ENCODE measurements around the gene KARS1. TPM values are rescaled to one million over a fixed set of nuclear protein-coding genes. Genes with fewer than 3 reads are reported as not detected.

KARS1 gene
- 260 and 263 TPM in 2 replicates for total RNA-seq (2014; rRNA removed; shearing (Covaris generic))

DNA sequence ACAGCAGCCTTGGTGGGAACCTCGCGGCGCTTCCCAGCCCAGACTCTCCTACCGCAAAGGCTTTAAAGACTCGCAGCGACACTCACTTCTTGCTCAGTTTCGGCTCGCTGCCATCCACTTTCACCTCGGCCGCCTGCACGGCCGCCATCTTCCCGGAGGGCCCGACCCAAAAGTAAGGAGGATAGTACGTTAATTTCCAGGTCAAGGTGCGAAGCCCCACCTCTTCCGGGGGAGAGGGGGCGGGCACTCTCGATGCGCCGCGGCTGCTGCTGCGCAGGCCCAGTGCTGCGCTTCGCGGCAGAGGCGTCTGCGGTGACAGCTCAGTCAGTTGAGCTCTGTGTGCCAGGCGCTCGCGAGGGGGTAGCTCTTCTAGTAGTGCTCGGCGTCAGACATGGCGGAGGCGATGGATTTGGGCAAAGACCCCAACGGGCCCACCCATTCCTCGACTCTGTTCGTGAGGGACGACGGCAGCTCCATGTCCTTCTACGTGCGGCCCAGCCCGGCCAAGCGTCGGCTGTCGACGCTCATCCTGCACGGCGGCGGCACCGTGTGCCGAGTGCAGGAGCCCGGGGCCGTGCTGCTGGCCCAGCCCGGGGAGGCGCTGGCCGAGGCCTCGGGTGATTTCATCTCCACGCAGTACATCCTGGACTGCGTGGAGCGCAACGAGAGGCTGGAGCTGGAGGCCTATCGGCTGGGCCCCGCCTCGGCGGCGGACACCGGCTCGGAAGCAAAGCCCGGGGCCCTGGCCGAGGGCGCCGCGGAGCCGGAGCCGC is at the start of gene KARS1, which contains the start of gene TERF2IP:
TSS of gene KARS1 (minus strand) at position 174 of the 773 bp plus-strand sequence. CDS start at position 148, 26 bp downstream.
TSS of gene TERF2IP (plus strand) at position 282 of the 773 bp plus-strand sequence. CDS start at position 392, 110 bp downstream.
- Histone ChIP-seq H3K27me3 (ENCODE audit: control insufficient read depth, insufficient read depth, low read length) (no peaks in the 10 kb centered on the region), H3K4me3 (ENCODE audit: insufficient read depth, low read depth, low read length) (peak within 1 kb of the TSS; percentile 96), H3K36me3 (replicated peaks; ENCODE audit: control insufficient read depth, insufficient read depth, low read length) (peaks cover 4% of the 10 kb centered on the region)
- DNase-seq = peak; percentile 97

DNA sequence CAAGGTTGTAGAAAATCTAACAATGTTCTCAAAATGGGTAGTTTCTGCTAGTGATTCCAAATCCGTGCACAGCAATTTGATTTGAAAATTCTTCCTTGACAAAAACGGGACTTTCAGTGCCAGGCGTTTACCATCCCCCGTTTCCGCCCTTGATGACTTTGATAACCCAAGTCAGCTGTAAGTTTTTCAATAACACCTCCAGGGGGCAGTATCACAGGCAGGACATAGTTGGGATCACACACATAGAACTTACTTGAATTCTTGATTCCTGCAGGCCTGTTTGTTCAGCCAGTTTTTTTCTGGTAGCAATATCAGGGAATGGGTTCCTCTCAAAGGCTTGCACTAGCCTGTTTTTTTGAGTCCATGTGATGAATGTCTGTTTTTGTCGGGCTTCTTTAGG is 48.2 kb upstream of the KARS1 start:
- Histone ChIP-seq H3K27me3 (ENCODE audit: control insufficient read depth, insufficient read depth, low read length) (no peaks in the 10 kb centered on the region), H3K4me3 (ENCODE audit: insufficient read depth, low read depth, low read length) (no peak overlapping the region), H3K36me3 (replicated peaks; ENCODE audit: control insufficient read depth, insufficient read depth, low read length) (no peaks in the 10 kb centered on the region)
- peak; percentile 54 for DNase-seq

DNA sequence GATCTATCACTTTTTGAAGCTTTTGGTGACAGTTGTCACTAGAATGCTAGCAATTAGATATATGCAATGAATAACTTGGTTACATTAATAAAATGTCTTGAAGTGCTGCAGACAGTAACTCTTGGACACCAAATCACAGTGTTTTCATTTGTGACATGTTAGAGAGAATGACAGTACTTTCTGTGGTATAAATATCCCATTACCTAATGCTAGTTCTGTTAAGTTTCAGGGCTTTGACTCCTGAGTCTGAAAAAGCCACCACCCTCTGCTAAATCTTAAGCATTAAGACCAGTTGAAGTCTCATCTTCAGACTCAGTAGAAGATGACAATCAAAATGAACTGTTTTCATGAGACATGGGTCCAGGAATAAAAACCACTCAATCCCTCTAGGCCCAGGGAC is 39.9 kb upstream of the KARS1 start:
- DNase-seq = no peak
- Histone ChIP-seq H3K4me3 (ENCODE audit: insufficient read depth, low read depth, low read length) (no peak overlapping the region), H3K27me3 (ENCODE audit: control insufficient read depth, insufficient read depth, low read length) (no peaks in the 10 kb centered on the region)

DNA sequence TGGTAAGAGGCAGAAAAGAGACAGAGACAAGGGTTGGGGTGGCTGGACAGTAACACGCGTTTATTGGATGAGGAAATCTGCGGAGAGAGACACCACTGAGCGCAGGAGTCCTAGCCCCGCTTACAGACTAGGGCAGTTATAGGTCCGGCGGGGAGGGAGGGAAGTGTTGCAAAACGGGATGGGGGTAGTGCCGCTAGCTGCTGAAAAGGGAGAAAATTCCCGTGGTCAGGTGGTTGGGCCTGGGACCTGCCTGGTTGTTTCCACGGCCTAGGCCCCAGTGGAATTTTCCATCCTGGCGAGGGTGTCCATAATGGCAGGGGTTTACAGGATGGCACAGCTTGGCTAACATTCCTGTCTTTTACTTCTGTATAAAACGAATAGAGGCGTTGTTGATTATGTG is 34.8 kb upstream of the KARS1 start:
- no peak for DNase-seq

More for the DNA sequence above, 39.9 kb upstream of the KARS1 start:
- H3K36me3 ChIP-seq (replicated peaks; ENCODE audit: control insufficient read depth, insufficient read depth, low read length) = no peaks in the 10 kb centered on the region

DNA sequence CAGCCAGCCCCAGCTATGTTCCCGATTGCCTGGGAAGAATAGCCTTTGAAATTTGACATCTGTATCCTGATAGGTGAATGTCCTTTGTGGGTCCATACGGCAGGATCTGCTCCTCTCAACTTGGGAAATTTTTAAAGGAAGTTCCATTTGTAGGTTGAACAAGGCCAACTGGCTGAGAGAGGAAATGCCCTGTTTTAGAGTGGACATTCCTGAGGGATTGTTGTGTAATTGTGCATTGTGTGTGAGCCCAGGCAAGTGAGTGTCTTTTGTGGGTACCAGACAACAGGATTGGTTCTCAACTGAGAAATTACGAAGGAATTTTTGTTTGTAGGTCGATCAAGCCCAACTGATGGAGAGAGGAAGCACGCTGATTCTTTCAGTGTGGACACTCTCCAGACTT is 31.9 kb upstream of the KARS1 start:
- Histone ChIP-seq H3K27me3 (ENCODE audit: control insufficient read depth, insufficient read depth, low read length) (no peaks in the 10 kb centered on the region), H3K36me3 (replicated peaks; ENCODE audit: control insufficient read depth, insufficient read depth, low read length) (no peaks in the 10 kb centered on the region), H3K4me3 (ENCODE audit: insufficient read depth, low read depth, low read length) (no peak overlapping the region)
- DNase-seq = no peak

More for the DNA sequence above, 34.8 kb upstream of the KARS1 start:
- no peaks in the 10 kb centered on the region for H3K27me3 ChIP-seq (ENCODE audit: control insufficient read depth, insufficient read depth, low read length)
- no peaks in the 10 kb centered on the region for H3K36me3 ChIP-seq (replicated peaks; ENCODE audit: control insufficient read depth, insufficient read depth, low read length)
- no peak overlapping the region for H3K4me3 ChIP-seq (ENCODE audit: insufficient read depth, low read depth, low read length)

DNA sequence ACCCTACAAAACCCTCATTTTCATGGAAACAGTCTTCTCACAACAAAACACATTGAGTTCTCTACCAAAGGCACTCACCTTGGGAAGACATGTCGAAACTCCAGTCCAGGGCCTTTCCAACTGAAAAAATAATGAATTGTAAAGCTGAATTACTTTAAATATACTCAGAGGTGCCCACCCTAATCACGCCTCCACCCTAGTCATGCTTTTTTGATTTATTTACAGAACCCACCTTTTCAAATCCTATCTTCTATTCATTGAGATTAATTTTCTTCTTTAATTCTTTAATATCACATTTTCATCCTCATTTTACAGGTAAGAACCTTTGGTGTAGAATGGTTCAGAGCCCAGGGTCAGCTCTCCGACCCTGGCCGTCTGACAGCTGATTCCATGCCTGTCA is 29.4 kb upstream of the KARS1 start, which contains the start of gene CPHXL2:
TSS of gene CPHXL2 (minus strand) at position 101 of the 400 bp plus-strand sequence. CDS start at position 91, 10 bp downstream.
- Histone ChIP-seq H3K27me3 (ENCODE audit: control insufficient read depth, insufficient read depth, low read length) (no peaks in the 10 kb centered on the region), H3K36me3 (replicated peaks; ENCODE audit: control insufficient read depth, insufficient read depth, low read length) (no peaks in the 10 kb centered on the region), H3K4me3 (ENCODE audit: insufficient read depth, low read depth, low read length) (no peak within 1 kb of the TSS)
- no peak for DNase-seq

DNA sequence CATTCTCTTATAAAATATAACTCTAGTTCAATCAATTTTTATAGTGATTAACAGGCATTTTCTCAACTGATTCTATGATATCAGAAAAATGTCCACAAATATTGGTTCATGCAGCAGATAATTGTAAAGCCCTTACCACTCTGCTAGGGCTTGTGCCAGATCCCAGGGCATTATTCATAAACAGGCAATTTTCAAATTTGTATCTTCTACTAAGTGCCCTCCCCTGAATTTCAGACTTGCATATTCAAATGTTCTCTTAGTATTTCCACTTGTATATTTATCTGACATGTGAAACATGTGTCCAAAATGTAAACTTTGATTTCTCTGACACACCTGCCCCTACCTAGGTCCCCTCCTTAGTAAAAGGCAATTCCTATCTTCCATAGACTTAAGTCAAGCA is 20.0 kb upstream of the KARS1 start:
- H3K27me3 ChIP-seq (ENCODE audit: control insufficient read depth, insufficient read depth, low read length) = no peaks in the 10 kb centered on the region
- no peak for DNase-seq

DNA sequence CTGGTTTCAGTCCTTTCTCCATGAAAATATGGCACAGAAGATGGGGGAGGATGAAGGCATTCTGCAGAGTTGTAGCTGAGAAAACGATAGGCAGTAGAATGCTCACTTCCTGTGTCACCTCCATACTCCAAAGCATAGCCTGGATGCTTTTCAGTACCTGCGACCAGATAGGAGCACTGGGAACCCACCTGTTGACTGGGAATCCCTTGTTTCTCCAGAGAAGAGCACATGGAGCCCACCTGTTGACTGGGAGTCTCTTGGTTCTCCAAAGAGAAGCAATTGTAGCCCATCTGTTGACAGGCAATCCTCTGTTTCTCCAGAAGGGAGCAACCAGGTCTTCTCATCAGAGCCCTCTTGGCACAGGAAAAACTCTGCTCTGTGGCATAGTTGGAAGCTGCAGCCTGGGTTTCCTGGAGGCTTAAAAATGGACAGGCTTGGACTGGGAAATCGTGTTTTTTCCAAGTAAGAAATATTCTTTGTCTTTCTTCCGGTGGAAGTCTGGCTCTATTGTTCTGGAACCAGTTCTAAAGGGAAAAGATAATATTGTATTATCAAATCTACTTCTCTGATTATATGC is 13.3 kb upstream of the KARS1 start:
- DNase-seq = no peak
- no peaks in the 10 kb centered on the region for H3K27me3 ChIP-seq (ENCODE audit: control insufficient read depth, insufficient read depth, low read length)
- no peak overlapping the region for H3K4me3 ChIP-seq (ENCODE audit: insufficient read depth, low read depth, low read length)
- H3K36me3 ChIP-seq (replicated peaks; ENCODE audit: control insufficient read depth, insufficient read depth, low read length) = peaks cover 11% of the 10 kb centered on the region

More for the DNA sequence above, 20.0 kb upstream of the KARS1 start:
- no peak overlapping the region for H3K4me3 ChIP-seq (ENCODE audit: insufficient read depth, low read depth, low read length)
- no peaks in the 10 kb centered on the region for H3K36me3 ChIP-seq (replicated peaks; ENCODE audit: control insufficient read depth, insufficient read depth, low read length)

DNA sequence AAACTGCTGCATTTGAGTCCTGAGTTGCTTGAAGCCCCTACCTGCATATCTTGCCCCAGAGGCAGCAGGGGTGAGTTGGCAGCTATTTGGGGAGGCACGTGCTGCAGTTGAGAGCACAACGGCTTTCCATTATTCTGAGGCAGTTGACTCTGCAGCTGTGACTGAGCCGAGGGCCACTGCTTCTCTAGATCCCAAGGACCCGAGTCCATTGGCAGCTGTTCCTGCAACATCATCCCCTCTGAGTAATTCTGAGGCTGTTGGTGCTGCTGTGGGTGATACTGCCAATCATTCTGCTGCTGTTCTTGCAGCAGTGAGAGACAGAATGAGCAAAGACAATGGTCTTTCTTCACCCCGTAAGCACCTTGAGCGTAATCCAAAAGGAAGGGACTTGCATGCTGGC is 12.9 kb upstream of the KARS1 start:
- Histone ChIP-seq H3K36me3 (replicated peaks; ENCODE audit: control insufficient read depth, insufficient read depth, low read length) (peaks cover 14% of the 10 kb centered on the region), H3K27me3 (ENCODE audit: control insufficient read depth, insufficient read depth, low read length) (no peaks in the 10 kb centered on the region), H3K4me3 (ENCODE audit: insufficient read depth, low read depth, low read length) (no peak overlapping the region)
- no peak for DNase-seq

DNA sequence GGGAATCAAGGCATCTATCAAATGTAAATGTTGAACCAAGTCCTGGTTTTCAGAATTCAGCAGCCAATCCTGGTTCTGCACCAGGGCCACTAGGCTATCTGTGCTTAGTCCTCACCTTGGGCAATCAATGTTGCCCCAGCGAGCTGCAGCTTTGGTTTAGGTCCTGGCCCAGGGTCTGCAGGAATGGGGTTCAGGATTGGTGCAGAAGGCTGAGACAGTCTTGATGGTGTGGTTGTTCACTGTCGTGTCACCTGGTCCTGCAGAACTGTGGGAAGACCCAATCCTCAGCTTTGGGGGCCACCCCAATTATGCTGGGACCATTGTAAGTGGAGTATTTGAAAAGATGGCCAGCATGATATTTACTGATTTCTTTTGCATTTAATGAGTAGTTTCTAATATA is 10.7 kb upstream of the KARS1 start:
- no peak overlapping the region for H3K4me3 ChIP-seq (ENCODE audit: insufficient read depth, low read depth, low read length)
- DNase-seq = no peak
- peaks cover 17% of the 10 kb centered on the region for H3K36me3 ChIP-seq (replicated peaks; ENCODE audit: control insufficient read depth, insufficient read depth, low read length)
- H3K27me3 ChIP-seq (ENCODE audit: control insufficient read depth, insufficient read depth, low read length) = no peaks in the 10 kb centered on the region

DNA sequence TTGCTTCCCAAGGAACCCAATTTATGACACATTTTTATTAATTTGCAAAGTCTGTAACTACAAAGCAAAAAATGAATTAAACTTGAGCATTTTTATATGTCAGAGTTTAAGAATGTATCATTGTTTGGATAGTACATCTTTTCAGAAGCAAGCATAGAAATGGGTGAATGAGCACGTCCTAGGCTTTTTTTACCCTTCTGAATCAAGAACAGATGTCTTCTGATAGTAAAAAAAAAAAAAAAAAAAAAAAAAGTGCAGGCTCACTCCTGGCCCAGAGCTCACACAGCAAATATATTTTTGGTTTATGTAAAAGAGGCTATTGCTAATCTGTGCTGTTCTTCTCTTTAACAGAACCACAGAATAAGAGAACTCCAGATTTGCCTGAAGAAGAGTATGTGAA is 6.5 kb upstream of the KARS1 start:
- no peak for DNase-seq
- H3K27me3 ChIP-seq (ENCODE audit: control insufficient read depth, insufficient read depth, low read length) = no peaks in the 10 kb centered on the region
- H3K36me3 ChIP-seq (replicated peaks; ENCODE audit: control insufficient read depth, insufficient read depth, low read length) = peaks cover 17% of the 10 kb centered on the region
- no peak overlapping the region for H3K4me3 ChIP-seq (ENCODE audit: insufficient read depth, low read depth, low read length)

DNA sequence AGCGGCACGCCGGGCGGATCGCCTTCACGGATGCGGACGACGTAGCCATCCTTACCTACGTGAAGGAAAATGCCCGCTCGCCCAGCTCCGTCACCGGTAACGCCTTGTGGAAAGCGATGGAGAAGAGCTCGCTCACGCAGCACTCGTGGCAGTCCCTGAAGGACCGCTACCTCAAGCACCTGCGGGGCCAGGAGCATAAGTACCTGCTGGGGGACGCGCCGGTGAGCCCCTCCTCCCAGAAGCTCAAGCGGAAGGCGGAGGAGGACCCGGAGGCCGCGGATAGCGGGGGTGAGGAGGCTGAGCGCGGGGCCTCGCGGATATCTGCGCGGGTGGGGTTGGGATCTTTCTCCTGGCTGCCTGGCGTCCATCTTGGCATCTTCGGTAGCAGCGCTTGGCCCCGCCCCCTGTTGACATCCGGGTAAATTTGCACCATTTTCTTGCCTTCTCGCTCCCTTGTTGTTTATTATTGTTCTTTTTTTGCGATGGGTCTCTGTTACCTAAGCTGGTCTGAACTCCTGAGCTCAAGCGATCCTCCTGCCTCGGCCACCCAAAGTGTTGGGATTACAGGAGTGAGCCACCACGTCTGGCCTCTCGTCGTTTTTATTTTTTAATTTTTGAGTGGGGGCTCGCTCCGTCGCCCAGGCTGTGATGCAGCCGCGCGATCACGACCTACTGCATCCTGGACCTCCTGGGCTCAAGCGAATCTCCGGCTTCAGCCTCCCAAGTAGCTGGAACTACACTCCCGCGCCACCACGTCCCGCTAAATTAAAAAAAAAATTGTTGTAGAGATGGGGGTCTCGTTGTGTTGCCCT is 1.0 kb upstream of the KARS1 start:
- peak overlapping the region; percentile 96 for H3K4me3 ChIP-seq (ENCODE audit: insufficient read depth, low read depth, low read length)
- H3K27me3 ChIP-seq (ENCODE audit: control insufficient read depth, insufficient read depth, low read length) = no peaks in the 10 kb centered on the region
- peak; percentile 87 for DNase-seq
- peaks cover 4% of the 10 kb centered on the region for H3K36me3 ChIP-seq (replicated peaks; ENCODE audit: control insufficient read depth, insufficient read depth, low read length)

DNA sequence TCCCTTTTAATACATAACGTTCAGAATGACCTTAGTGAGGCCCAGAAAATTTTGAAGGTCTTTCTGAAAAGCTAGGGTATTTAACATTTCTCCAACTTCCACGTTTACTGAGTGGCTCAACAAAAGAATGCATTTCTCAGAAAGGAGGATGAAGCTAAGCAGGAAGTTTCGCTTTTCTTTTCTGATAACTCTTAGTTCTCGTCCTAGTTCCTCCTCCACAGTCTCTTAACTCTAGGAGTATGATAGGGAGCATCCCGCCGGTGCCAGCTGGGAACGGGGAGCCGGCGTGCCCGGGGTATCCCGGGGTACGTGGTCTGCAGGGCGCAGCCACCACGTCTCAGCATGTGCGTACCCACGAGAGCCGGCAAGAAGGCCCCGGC is 363 bp downstream of the KARS1 start:
- peak overlapping the region; percentile 96 for H3K4me3 ChIP-seq (ENCODE audit: insufficient read depth, low read depth, low read length)
- no peaks in the 10 kb centered on the region for H3K27me3 ChIP-seq (ENCODE audit: control insufficient read depth, insufficient read depth, low read length)
- peaks cover 6% of the 10 kb centered on the region for H3K36me3 ChIP-seq (replicated peaks; ENCODE audit: control insufficient read depth, insufficient read depth, low read length)
- DNase-seq = no peak

DNA sequence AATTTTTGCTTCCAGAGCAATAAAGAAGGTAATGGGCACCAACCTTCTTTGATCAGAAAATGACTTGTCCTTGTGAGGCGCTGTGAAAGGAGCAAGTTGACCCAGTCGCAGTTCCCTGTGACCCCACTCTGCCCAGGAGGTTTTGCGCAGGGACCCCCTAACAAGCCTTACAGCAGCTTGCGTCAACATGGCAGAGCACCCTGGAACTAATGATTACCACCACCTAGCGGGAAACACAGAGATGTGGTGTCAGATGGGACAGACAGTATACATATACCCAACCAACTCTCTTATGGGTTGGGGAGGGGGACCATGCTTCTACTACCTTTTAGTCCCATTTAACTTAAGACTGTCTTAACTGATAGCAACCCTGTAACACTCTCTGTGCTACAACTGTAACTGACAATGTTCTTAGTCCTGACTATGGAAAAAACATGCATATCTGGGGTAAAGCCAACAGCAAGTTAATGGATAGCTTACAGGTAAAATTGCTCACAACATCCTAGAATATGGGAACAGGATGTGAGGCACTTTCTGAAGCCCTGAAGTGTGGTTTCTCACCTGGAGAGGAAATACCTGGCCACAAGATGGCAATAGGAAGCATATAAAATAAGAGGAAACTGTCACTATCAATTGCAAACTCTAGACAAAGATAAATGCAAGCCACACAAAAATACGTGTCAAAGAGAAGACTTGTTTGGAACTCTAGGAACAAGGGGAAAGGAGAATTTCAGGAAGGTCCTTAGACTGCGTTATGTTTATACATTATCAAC is 3.0 kb downstream of the KARS1 start:
- H3K27me3 ChIP-seq (ENCODE audit: control insufficient read depth, insufficient read depth, low read length) = no peaks in the 10 kb centered on the region
- H3K4me3 ChIP-seq (ENCODE audit: insufficient read depth, low read depth, low read length) = no peak overlapping the region
- no peak for DNase-seq
- peaks cover 23% of the 10 kb centered on the region for H3K36me3 ChIP-seq (replicated peaks; ENCODE audit: control insufficient read depth, insufficient read depth, low read length)
